MM.1S (cell line): ENCODE data around the gene SOST.

Source experiments
- DNase-seq: peaks from one replicate; pipeline ENCODE4 v3.0.0-alpha.2; 2015
- H2AFZ ChIP-seq: fragments of 300-600 bp; sonication (generic); 2 replicates; pipeline ENCODE4 v1.6.0; 2016; ENCODE audit warnings: antibody characterized with exemption, low read length
- H3F3A ChIP-seq: fragments of 300-600 bp; sonication (generic); 2 replicates; pipeline ENCODE4 v1.6.1; 2016; ENCODE audit warnings: mild to moderate bottlenecking, antibody characterized with exemption, low read length, moderate library complexity, mixed read lengths; ENCODE audit not compliant: insufficient read depth
- H3K27ac ChIP-seq: fragments of 300-600 bp; sonication (generic); 2 replicates; pipeline ENCODE4 v1.5.1; 2016; ENCODE audit warnings: mild to moderate bottlenecking, low read length
- H3K27me3 ChIP-seq: fragments of 300-600 bp; sonication (generic); replicated peaks from 2 replicates; pipeline ENCODE4 v1.6.0; 2016; ENCODE audit warnings: low read length; ENCODE audit not compliant: insufficient read depth
- H3K36me3 ChIP-seq: fragments of 300-600 bp; sonication (generic); replicated peaks from 2 replicates; pipeline ENCODE4 v1.6.1; 2016; ENCODE audit warnings: mild to moderate bottlenecking, low read length, mixed read lengths; ENCODE audit not compliant: insufficient read depth
- H3K4me1 ChIP-seq: fragments of 300-600 bp; sonication (generic); 2 replicates; pipeline ENCODE4 v1.6.1; 2016; ENCODE audit warnings: low read length, mixed read lengths
- H3K4me2 ChIP-seq: fragments of 300-600 bp; sonication (generic); 2 replicates; pipeline ENCODE4 v1.6.0; 2016; ENCODE audit warnings: low read depth, low read length
- H3K4me3 ChIP-seq: fragments of 300-600 bp; sonication (generic); 2 replicates; pipeline ENCODE4 v1.5.1; 2016; ENCODE audit warnings: low read length, mixed read lengths
- H3K79me2 ChIP-seq: fragments of 300-600 bp; sonication (generic); 2 replicates; pipeline ENCODE4 v1.6.1; 2016; ENCODE audit warnings: mixed run types, low read length, mixed read lengths
- H3K9ac ChIP-seq: fragments of 300-600 bp; sonication (generic); 2 replicates; pipeline ENCODE4 v1.6.1; 2016; ENCODE audit warnings: low read length, mixed read lengths
- H3K9me2 ChIP-seq: fragments of 300-600 bp; sonication (generic); replicated peaks from 2 replicates; pipeline ENCODE4 v1.6.1; 2016; ENCODE audit warnings: mild to moderate bottlenecking, low read length, mixed read lengths; ENCODE audit not compliant: insufficient read depth
- H3K9me3 ChIP-seq: fragments of 300-600 bp; sonication (generic); replicated peaks from 2 replicates; pipeline ENCODE4 v1.6.1; 2016; ENCODE audit warnings: mild to moderate bottlenecking, low read length, mixed read lengths; ENCODE audit not compliant: insufficient read depth
- H4K20me1 ChIP-seq: fragments of 300-600 bp; sonication (generic); 2 replicates; pipeline ENCODE4 v1.6.1; 2016; ENCODE audit warnings: mild to moderate bottlenecking, low read length, moderate library complexity, mixed read lengths; ENCODE audit not compliant: insufficient read depth
- EZH2 ChIP-seq: fragments of 300-600 bp; sonication (generic); optimal IDR thresholded peaks from 2 replicates; pipeline ENCODE3; 2017; ENCODE audit warnings: low read depth, mild to moderate bottlenecking, antibody characterized with exemption, low read length, mixed read lengths
- EZH2phosphoT487 ChIP-seq: fragments of 300-600 bp; sonication (generic); IDR thresholded peaks from 2 replicates; pipeline ENCODE4 v1.6.1; 2018; ENCODE audit warnings: antibody characterized with exemption, low read length
- TF ChIP-seq, protein P1 (sequence below): fragments of 300-600 bp; sonication (generic); IDR thresholded peaks from 2 replicates; pipeline ENCODE4 v1.5.1; 2016; ENCODE audit warnings: antibody characterized with exemption, low read length, mixed read lengths

SOST gene

DNA sequence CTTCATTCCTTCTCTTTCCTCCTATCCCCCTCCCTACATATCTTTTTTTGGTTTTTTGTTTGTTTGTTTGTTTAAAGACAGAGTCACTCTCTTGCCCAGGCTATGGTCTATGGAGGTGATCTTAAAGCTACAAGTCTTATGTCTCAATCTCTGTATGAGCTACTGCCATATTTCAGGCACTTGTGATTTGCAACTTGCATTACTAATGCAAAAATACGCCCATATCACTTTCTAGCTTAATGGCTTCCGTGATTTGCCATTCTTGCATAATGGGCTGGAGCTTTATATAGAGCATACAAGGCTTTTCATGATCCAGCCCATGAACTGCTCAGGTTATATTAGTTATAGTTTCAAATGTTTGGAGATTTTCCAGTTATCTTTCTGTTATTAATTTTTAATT is 29.1 kb upstream of the SOST start:
- no peaks in the 10 kb centered on the region for H3K36me3 ChIP-seq
- H3K9me3 ChIP-seq: no peaks in the 10 kb centered on the region
- peaks cover 55% of the 10 kb centered on the region for H3K27me3 ChIP-seq
- H4K20me1 ChIP-seq: no peaks in the 10 kb centered on the region
- H3K27ac ChIP-seq: no peak overlapping the region
- TF ChIP-seq EZH2 (no peak), EZH2phosphoT487 (no peak)
- TF ChIP-seq, protein P1, sequence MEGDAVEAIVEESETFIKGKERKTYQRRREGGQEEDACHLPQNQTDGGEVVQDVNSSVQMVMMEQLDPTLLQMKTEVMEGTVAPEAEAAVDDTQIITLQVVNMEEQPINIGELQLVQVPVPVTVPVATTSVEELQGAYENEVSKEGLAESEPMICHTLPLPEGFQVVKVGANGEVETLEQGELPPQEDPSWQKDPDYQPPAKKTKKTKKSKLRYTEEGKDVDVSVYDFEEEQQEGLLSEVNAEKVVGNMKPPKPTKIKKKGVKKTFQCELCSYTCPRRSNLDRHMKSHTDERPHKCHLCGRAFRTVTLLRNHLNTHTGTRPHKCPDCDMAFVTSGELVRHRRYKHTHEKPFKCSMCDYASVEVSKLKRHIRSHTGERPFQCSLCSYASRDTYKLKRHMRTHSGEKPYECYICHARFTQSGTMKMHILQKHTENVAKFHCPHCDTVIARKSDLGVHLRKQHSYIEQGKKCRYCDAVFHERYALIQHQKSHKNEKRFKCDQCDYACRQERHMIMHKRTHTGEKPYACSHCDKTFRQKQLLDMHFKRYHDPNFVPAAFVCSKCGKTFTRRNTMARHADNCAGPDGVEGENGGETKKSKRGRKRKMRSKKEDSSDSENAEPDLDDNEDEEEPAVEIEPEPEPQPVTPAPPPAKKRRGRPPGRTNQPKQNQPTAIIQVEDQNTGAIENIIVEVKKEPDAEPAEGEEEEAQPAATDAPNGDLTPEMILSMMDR: no peak
- no peaks in the 10 kb centered on the region for H3K9me2 ChIP-seq
- no peak overlapping the region for H3K9ac ChIP-seq
- H2AFZ ChIP-seq: no peak overlapping the region
- H3F3A ChIP-seq: no peaks in the 10 kb centered on the region
- no peaks in the 10 kb centered on the region for H3K79me2 ChIP-seq
- H3K4me2 ChIP-seq: no peak overlapping the region
- H3K4me3 ChIP-seq: no peak overlapping the region
- H3K4me1 ChIP-seq: no peaks in the 10 kb centered on the region
- DNase-seq: no peak

- Histone ChIP-seq H3K9ac (no peak overlapping the region), H3K4me3 (no peak overlapping the region), H3K4me2 (no peak overlapping the region), H3K36me3 (no peaks in the 10 kb centered on the region), H3K9me3 (no peaks in the 10 kb centered on the region), H2AFZ (no peak overlapping the region), H3K27me3 (peaks cover 77% of the 10 kb centered on the region), H3F3A (no peaks in the 10 kb centered on the region), H3K9me2 (no peaks in the 10 kb centered on the region), H4K20me1 (no peaks in the 10 kb centered on the region), H3K27ac (no peak overlapping the region), H3K79me2 (no peaks in the 10 kb centered on the region), H3K4me1 (no peaks in the 10 kb centered on the region)
- TF ChIP-seq EZH2phosphoT487 (no peak), EZH2 (no peak)
- TF ChIP-seq, protein P1: no peak
- no peak for DNase-seq
Measured at GRCh38 chr17:43784628-43785101, 26.1 kb upstream of the SOST start.

- H3K4me3 ChIP-seq: no peak overlapping the region
- H3K4me2 ChIP-seq: no peak overlapping the region
- H3K4me1 ChIP-seq: peaks cover 5% of the 10 kb centered on the region; the same call in 1 of the 2 replicates
- H4K20me1 ChIP-seq: no peaks in the 10 kb centered on the region
- DNase-seq: no peak
- H3K79me2 ChIP-seq: no peaks in the 10 kb centered on the region
- no peak overlapping the region for H2AFZ ChIP-seq
- H3K9ac ChIP-seq: no peak overlapping the region
- no peaks in the 10 kb centered on the region for H3K9me2 ChIP-seq
- no peak overlapping the region for H3K27ac ChIP-seq
- no peaks in the 10 kb centered on the region for H3F3A ChIP-seq
- no peaks in the 10 kb centered on the region for H3K9me3 ChIP-seq
- H3K27me3 ChIP-seq: peaks cover 83% of the 10 kb centered on the region
- no peak for TF ChIP-seq EZH2phosphoT487
- TF ChIP-seq EZH2: no peak
- TF ChIP-seq, protein P1: no peak
- H3K36me3 ChIP-seq: no peaks in the 10 kb centered on the region
Measured at GRCh38 chr17:43784068-43784467, 25.5 kb upstream of the SOST start.
